HL-60 (cell line): ENCODE results near the gene STAT6.

Experiments used
- GABPA ChIP-seq: IDR thresholded peaks from 2 replicates; pipeline ENCODE4 v1.6.1; 2012; ENCODE audit warnings: low read depth
- POLR2AphosphoS5 ChIP-seq: IDR thresholded peaks from 2 replicates; pipeline ENCODE4 v1.6.1; 2012; ENCODE audit warnings: low read depth
- TF ChIP-seq, protein P1 (sequence below): IDR thresholded peaks from one replicate; pipeline ENCODE4 v1.5.1; 2011; ENCODE audit warnings: low read length, control low read depth, inconsistent platforms; ENCODE audit not compliant: insufficient read depth
- TF ChIP-seq, protein P2 (sequence below): IDR thresholded peaks from 2 replicates; pipeline ENCODE4 v1.6.1; 2012; ENCODE audit warnings: low read depth; ENCODE audit not compliant: insufficient replicate concordance

DNA sequence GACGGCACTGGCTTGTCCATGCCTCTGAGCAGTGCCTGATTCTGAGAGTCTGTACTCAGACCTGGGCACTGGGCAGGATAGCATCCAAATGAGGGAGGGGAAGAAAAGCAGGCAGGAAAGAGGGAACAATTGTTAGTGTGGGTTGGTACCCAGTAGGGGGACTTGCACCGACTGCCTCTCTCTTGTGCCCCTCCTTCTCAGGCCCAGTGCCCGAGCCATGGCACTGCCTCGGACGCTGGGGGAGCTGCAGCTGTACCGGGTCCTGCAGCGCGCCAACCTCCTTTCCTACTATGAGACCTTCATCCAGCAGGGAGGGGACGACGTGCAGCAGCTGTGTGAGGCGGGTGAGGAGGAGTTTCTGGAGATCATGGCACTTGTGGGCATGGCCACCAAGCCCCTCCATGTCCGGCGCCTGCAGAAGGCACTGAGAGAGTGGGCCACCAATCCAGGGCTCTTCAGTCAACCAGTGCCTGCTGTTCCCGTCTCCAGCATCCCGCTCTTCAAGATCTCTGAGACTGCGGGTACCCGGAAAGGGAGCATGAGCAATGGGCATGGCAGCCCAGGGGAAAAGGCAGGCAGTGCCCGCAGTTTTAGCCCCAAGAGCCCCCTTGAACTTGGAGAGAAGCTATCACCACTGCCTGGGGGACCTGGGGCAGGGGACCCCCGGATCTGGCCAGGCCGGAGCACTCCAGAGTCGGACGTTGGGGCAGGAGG is 20.1 kb downstream of the STAT6 start:
- TF ChIP-seq, protein P1, sequence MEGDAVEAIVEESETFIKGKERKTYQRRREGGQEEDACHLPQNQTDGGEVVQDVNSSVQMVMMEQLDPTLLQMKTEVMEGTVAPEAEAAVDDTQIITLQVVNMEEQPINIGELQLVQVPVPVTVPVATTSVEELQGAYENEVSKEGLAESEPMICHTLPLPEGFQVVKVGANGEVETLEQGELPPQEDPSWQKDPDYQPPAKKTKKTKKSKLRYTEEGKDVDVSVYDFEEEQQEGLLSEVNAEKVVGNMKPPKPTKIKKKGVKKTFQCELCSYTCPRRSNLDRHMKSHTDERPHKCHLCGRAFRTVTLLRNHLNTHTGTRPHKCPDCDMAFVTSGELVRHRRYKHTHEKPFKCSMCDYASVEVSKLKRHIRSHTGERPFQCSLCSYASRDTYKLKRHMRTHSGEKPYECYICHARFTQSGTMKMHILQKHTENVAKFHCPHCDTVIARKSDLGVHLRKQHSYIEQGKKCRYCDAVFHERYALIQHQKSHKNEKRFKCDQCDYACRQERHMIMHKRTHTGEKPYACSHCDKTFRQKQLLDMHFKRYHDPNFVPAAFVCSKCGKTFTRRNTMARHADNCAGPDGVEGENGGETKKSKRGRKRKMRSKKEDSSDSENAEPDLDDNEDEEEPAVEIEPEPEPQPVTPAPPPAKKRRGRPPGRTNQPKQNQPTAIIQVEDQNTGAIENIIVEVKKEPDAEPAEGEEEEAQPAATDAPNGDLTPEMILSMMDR = no peak
- TF ChIP-seq POLR2AphosphoS5 = no peak
- no peak for TF ChIP-seq GABPA
- TF ChIP-seq, protein P2, sequence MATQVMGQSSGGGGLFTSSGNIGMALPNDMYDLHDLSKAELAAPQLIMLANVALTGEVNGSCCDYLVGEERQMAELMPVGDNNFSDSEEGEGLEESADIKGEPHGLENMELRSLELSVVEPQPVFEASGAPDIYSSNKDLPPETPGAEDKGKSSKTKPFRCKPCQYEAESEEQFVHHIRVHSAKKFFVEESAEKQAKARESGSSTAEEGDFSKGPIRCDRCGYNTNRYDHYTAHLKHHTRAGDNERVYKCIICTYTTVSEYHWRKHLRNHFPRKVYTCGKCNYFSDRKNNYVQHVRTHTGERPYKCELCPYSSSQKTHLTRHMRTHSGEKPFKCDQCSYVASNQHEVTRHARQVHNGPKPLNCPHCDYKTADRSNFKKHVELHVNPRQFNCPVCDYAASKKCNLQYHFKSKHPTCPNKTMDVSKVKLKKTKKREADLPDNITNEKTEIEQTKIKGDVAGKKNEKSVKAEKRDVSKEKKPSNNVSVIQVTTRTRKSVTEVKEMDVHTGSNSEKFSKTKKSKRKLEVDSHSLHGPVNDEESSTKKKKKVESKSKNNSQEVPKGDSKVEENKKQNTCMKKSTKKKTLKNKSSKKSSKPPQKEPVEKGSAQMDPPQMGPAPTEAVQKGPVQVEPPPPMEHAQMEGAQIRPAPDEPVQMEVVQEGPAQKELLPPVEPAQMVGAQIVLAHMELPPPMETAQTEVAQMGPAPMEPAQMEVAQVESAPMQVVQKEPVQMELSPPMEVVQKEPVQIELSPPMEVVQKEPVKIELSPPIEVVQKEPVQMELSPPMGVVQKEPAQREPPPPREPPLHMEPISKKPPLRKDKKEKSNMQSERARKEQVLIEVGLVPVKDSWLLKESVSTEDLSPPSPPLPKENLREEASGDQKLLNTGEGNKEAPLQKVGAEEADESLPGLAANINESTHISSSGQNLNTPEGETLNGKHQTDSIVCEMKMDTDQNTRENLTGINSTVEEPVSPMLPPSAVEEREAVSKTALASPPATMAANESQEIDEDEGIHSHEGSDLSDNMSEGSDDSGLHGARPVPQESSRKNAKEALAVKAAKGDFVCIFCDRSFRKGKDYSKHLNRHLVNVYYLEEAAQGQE = no peak
